PC-3 (cell line): ENCODE measurements around the gene DNAJB1.

Experiments used
- EZH2 ChIP-seq: fragments of 300-600 bp; sonication (generic); IDR thresholded peaks from one replicate; pipeline ENCODE4 v1.6.1; 2017; ENCODE audit warnings: antibody characterized with exemption, mild to moderate bottlenecking, low read length; ENCODE audit not compliant: unreplicated experiment
- EZH2phosphoT487 ChIP-seq: fragments of 300-600 bp; sonication (generic); IDR thresholded peaks from 2 replicates; pipeline ENCODE4 v1.6.1; 2018; ENCODE audit warnings: mild to moderate bottlenecking, antibody characterized with exemption, low read length, borderline replicate concordance
- TF ChIP-seq, protein P1 (sequence below): fragments of 300-600 bp; sonication (generic); conservative IDR thresholded peaks from 2 replicates; pipeline ENCODE4 v1.5.1; 2017; ENCODE audit warnings: antibody characterized with exemption, low read depth, mild to moderate bottlenecking, low read length

DNA sequence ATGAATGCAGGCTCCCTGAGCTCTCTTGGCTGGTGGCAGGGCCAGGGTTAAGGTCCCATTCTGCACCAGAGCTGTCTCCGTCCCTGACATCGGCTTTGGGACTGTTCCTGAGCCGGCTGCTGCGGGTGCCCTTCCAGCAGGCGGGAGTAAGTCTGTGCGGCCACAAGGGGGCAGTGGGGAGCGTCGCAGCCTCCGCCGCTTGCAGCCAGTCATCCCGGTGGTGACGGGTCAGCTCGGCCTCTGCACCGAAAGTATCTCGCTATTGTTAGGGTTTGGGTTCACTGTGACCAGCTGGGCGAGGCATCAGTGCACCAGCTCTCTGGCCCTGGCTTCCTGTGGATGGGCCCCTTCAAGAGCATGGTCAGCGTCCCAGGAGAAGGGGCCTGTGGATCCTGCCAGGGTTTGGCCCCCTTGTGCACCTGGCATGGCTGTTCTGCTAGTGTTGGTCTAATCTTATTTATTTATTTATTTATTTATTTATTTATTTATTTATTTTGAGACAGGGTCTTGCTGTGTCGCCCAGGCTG, 38.5 kb upstream of the DNAJB1 start:
- TF ChIP-seq EZH2: no peak
- TF ChIP-seq, protein P1, sequence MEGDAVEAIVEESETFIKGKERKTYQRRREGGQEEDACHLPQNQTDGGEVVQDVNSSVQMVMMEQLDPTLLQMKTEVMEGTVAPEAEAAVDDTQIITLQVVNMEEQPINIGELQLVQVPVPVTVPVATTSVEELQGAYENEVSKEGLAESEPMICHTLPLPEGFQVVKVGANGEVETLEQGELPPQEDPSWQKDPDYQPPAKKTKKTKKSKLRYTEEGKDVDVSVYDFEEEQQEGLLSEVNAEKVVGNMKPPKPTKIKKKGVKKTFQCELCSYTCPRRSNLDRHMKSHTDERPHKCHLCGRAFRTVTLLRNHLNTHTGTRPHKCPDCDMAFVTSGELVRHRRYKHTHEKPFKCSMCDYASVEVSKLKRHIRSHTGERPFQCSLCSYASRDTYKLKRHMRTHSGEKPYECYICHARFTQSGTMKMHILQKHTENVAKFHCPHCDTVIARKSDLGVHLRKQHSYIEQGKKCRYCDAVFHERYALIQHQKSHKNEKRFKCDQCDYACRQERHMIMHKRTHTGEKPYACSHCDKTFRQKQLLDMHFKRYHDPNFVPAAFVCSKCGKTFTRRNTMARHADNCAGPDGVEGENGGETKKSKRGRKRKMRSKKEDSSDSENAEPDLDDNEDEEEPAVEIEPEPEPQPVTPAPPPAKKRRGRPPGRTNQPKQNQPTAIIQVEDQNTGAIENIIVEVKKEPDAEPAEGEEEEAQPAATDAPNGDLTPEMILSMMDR: peak; percentile 98
- no peak for TF ChIP-seq EZH2phosphoT487
